CD4-positive, alpha-beta T cell treated with Interleukin-2 at 100 ng/mL for 4 hours (primary cell): ENCODE data around the gene TMEM231.
A peak's percentile ranks its signal among the peaks of the same experiment; 100 is the strongest.
"Not testable (repeated sequence)": the region's sequence is repeated elsewhere in the genome, so short reads cannot be mapped to it uniquely, and the experiment has no call there.

Experiments used
- DNase-seq: peaks from one replicate; pipeline ENCODE4 v3.0.0-alpha.2; 2020; ENCODE audit warnings: low spot score

TMEM231 gene, protein sequence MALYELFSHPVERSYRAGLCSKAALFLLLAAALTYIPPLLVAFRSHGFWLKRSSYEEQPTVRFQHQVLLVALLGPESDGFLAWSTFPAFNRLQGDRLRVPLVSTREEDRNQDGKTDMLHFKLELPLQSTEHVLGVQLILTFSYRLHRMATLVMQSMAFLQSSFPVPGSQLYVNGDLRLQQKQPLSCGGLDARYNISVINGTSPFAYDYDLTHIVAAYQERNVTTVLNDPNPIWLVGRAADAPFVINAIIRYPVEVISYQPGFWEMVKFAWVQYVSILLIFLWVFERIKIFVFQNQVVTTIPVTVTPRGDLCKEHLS

DNA sequence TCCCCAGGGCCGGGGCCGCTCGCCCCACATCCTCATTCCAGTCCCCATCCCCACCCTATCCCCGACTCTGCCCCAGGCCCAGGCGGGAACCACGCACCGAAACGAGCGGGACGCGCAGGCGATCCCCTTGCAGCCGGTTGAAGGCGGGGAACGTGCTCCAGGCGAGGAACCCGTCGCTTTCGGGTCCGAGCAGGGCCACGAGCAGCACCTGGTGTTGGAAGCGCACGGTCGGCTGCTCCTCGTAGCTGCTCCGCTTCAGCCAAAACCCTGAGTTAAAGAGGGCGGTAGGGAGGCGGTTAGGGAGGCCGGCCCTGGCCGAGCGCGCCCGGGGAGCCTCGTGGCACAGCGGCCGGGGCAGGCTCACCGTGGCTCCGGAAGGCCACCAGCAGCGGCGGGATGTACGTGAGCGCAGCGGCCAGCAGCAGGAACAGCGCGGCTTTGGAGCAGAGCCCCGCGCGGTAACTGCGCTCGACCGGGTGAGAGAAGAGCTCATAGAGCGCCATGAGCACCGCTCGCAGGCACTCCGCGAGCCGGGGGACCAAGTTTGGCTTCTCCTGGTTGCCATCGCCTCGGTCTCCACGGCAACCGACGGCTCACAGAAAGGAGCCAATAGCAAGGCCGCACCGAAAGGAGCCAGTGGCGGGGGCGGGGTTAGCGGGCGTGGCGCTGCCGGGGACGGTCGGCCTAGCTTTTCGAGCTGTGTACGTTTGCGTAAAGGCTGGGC lies at the start of gene TMEM231:
Gene TMEM231, minus strand, starts transcription at position 546 of the 724 bp plus-strand sequence. Its CDS starts 43 bp downstream, at position 503.
- DNase-seq: peak; percentile 97

DNA sequence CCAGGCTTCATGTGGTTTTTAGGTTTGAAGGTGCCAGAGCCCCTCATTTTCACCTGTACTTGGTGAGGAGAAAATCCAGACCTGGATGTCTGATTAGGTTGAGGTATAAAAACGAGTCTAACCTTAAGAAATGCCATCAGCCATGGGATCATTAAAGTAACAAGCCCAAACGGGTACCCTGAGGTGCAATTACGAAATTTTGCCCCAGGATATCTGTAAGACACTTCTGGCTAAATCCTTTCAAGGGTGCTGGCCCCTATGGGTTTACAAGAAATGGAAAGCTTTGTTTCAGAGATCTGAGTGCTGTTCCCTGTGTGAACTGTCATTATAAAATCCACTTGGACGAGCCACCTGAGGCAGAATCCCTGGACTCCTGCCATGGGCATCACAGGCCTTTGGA lies 47.2 kb upstream of the TMEM231 start:
- no peak for DNase-seq

DNA sequence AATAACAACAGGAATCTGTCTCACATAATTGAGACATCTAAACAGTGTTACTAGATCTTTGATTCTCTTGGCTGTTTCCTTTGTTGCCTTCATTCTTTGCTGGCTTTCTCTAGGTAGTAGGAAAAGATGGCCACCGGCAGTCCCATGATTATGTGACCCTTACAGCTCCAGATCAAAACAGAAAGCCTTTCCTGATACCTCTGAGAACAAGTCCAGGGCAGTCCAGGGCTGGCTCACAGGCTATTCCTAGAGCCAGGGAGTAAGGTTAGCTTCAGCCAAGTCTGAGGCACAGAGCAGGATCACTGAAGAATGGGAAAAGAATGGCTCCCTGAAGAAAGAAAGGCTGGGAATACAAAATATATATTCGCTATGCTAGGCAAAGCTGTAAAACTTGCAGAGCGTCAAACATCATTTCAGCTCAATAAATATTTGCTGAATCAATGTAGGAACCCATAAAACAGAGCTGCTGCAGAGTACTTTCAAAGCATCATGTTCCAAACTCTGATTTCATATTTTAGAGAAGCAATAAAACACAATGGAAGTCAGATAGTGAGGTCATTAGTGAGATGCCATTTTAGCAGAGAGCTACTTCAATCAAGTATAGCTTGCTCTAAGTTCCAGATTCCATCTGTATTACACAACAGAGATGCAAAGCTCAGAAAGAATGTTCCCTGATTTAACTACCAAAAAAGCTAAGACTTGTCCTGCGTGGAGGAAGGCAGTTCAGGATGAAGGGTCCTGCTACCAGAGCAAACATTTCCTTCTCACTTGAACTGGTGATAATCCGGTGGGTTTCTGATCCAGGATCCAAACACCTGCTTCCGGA lies 43.6 kb upstream of the TMEM231 start:
- no peak for DNase-seq

DNA sequence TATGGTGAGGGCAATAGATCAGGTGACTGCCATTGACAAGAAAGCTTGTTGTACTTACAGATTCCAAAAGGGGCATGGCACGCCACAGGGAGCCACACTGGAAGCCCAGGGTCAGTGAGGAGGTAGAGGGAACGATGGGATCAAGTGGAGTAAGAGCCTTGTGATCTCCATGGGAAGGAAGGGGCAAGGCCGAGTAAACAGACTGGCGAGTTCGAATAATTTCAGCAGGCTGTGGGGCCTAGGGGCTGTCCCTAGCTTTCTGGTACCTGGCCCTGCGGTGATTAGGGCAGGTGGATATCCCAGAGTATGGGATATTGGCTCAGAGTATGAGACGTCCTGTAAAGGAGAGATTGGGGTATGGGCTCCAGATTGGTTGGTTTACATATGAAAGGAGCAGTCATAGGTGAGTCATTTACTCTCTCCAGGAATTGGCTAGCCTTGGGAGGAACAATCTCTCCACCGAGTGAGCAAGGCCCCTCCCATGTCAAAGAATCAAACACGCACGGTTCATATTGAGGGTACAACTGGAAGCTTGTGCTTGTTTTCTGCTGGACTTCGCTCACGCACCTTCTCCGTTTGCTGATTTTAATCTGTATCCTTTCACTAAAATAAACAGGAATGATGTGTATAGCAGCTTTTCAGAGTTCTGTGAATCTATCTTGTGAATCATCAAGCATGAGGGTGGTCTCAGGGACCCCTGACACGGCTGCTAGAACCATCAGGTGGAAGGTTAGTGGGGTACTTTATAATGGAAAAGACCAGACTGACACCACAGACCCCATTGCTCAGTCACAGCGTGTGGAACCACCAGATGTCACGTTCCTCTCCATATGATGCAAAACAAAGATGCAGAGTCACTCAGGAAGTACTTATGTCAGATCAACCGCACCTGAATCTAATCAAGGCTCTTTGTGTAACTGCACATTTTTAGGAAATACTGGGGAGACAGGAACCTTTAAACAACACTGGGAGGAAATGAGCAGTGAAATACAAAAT lies 38.1 kb upstream of the TMEM231 start:
- DNase-seq: no peak

DNA sequence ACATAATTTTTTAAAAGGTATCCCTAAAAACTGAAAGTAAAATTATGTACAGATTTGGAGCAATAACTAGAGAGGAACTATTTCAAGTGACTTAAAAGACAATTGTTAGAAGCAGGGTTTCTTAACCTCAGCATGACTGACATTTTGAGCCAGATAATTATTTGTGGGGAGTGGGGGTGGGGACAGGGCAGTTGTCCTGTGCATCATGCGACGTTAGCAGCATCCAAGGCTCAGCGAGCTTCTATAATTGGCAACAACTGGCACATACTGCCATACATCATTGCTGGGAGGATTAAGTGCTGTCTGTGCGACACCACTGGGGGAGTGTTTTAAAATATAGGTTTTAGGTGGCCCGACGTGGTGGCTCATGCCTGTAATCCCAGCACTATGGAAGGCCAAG lies 37.3 kb upstream of the TMEM231 start:
- no peak for DNase-seq

DNA sequence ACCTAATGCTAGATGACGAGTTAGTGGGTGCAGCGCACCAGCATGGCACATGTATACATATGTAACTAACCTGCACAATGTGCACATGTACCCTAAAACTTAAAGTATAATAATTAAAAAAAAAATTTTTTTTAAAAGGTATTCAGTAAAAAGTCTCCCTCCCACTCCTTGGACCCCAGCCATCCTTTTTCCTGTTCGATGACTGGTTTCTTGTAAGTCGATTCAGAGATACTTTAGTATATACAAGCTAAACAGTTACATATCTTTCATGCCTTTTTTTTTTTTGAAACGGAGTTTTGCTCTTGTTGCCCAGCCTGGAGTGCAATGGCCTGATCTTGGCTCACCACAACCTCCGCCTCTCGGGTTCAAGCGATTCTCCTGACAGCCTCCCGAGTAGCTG lies 35.9 kb upstream of the TMEM231 start:
- DNase-seq: not testable (repeated sequence)

DNA sequence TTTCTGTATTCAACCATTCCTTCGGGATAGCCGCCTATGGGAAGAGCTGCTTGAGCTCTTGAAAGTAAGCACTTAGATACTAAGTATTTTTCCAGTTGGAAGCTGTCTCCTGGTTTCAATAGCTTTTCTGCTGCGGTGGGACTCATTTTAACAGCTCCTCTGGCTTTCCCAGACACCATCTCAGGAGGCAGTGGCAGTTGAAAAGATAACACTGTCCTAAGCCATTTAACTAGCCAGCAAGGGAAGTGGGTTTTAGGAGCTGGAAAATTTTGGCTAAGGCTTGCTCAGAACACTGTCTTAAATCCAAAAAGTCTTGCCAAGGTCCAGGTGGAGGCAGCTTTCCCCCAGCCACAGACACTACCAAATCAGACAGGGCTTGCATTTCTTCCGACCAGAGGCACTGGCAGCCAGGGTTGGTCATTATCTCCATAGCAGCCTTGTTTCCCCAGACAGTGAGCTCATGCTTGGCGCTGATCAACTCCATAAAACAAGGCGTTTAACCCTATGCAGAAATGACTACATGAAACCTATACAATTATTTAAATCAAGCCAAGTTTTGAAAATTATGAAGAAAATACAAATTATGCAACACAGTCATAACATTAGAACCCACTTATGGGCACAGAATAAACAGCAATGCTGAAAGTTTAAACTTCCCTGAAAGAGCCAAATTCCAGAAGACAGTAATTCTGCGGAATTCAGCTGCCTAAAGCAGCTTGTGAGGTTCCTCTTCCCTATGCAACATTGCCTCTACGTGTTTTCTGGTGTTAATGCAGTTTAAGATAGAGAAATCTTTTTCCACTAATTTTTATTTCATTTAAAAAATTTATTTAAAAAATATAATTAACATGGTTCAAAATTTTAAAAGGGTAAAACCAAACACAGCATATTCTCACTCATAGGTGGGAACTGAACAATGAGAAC lies 35.1 kb upstream of the TMEM231 start:
- DNase-seq: no peak

DNA sequence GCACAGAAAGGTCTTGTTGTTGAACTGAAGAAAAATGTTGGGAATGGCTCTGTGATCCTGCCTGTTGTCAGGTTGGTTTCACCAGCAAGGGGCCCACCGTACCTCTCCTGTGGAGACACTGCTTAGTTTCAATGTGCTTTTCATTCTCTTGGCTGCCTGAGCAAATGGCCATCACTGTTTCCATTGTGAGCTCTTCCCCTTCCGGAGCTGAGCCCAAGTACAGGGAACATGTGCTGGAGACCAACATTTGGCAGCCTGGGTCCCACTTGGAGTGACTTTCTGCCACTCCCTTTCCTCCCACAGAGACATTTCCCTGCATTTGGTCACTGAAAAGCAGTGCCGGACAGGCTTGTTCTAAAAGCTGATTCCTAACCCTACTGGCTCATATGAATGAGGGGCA lies 33.3 kb upstream of the TMEM231 start:
- no peak for DNase-seq

DNA sequence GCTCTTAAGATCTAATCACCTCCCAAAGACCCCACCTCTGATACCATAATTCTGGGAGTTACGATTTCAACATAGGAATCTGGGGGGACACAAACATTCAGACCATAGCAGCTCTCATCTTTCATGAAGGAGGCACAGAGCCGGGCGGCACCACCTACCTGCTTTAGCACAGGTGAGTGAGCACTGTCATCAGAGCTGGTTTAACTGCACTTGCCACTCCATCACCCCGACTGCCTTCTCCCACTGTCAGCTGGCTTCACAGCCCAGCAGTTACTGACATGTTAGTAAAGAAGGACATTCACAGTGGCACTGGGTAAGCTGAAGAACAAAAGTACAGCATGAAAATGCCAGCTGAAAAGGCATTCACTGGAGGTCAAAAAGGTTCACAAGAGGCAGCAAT lies 32.7 kb upstream of the TMEM231 start:
- DNase-seq: no peak

DNA sequence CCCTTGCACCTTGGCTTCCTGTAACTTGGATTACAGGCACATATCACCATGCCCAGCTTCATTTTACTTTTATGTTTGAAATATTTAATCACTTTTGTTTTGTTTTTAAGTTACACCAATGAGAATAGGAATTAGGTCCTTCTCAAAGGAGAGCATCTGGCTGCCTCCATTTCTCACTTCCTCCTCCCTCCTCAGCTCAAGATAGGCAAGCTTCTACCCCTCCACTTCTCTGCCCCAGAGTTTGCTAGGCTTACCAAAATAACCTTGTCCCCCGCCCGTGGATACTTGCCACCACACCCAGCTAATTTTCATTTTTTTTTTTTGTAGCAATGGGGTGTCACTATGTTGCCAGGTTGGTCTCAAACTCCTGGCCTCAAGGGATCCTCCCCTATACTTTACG lies 28.1 kb upstream of the TMEM231 start:
- no peak for DNase-seq

DNA sequence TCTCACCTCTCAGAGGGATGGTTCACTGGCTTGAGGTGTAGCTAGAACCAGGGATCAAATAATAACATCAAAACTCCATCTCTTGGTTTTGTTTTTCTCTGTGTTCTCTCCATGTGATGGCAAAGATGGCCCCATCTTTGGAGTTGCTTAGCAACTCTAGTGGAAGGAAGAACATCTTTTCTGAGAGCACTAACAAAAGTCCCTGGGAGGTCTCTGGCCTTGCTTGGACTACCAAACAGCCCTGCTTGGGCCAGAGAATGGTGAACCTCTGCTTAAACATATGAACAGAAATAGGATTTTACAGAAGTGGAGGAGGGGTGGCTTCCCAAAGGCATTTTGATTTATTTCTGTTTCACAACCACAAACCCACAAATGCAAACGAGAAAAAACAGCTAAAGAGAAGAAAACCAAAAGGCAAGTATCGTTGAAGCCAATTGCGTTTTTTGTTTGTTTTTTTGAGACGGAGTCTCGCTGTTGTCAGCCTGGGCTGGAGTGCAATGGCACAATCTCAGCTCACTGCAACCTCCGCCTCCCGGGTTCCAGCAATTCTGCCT lies 23.3 kb upstream of the TMEM231 start:
- no peak for DNase-seq

DNA sequence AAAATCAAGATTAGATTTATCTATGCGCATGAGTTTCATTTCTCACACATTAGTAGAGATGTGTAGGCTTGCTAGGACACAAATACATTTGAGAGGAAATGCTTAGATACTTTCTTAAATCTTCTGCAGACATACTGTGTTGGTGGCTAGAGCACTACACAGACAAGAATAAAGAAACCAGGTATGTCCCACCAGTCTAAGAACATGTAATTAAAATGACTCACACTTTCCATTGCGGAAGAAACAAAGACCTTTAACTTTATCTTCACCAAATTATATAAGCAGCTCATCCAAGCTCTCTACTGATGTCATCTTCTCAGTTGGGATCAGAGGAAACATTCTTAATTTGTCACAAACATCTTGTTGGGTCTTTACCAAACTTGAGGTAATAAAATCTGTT lies 22.7 kb upstream of the TMEM231 start:
- no peak for DNase-seq

DNA sequence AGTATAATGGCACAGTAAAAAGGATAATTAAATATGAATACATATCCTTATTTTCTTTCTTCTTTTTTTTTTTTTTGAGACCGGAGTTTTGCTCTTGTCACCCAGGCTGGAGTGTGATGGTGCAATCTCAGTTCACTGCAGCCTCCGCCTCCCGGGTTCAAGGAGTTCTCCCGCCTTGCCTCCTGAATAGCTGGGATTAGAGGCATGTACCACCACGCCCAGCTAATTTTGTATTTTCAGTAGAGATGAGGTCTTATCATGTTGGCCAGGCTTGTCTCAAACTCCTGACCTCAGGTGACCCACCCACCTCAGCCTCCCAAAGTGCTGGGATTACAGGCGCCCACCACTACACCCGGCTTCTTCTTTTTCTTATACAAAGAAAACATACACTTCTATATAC lies 22.2 kb upstream of the TMEM231 start:
- no peak for DNase-seq

DNA sequence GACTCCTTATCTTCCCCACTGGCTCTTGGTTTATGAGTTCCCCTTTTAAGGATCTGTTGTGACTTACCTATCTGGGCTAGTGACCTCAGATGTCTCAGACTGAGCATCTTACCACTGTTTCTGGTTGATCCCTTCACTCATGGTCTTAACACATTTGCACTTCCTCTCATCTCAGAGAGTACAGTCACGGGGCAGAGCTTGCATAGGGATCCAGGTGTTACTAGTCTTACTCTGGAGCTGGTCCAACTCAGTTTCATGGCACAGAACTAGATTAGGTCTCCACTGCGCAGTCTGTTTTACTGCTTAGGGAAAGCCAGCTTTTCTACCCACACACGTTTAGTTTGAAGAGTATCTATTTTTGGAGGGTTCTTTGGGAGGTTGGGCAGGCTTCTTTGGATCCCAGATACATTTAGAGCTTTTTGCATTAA lies 20.3 kb upstream of the TMEM231 start:
- no peak for DNase-seq

DNA sequence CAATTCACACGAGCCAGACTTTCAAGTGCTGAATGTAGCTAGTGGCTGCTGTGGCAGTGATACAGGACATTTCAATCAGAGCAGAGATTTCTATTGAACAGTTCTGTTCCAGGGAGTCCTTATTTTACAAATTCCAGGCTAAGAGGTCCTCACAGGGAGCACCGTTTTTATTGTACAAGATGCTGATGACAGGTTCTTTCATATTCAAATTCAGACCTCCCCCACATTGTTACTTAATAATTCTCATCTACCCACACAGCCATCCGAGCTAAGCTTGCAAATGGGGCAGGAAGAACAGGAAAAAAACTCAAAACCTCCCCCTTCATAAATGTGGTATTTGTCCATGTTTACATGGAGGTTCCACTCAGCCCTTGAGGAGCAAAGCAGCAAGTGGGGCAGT lies 19.9 kb upstream of the TMEM231 start:
- no peak for DNase-seq

DNA sequence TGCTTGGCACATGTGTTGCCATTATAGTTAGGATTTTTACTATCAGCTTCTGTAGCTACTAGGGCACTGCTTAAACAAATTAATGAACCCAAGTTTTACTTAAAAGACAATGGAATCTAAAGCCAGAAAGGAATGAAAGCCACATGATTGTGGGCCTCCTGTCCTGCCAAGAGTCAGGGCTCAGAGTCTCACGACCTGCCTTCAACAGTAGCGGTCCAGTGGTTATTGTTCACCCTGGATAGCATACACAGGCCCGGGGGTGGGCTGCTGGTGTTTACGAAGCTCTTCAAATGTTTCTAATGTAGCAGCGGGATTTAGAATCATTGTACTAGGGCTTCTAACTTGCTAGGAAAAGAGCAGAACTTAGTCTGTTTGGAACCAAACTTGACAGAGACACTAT lies 17.9 kb upstream of the TMEM231 start:
- no peak for DNase-seq

DNA sequence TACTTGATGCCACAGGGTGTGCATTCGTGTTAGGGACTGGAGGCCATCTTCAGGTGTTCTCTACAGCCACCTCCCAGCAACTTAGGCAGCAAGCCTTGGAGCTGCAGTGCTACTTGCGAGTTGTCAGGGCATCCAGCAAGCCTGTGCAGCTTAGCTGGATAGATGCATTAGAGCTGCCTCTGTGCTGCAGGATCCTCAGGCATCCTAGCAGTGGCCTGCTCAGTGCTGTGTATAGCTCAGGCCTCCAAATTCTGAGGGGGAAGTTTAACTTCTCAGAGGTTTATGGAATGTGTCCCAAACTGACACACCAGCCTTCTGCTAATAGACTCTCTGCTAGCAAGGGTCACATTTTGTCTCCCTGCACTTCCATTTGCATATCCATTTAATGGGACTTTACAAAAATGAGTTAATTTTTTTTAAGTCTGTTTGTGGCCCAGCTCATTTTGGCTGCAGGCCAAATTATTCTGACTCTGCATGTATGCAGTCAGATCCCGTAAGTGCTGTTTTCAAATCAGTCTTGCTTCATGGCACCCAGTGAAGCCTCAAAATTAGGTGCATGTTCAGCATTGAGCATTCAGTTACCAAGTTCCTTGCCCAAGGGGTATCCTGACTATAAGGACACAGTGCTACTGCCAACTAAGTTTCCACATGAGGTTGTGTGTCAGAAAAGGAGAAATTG lies 17.0 kb upstream of the TMEM231 start:
- DNase-seq: no peak

DNA sequence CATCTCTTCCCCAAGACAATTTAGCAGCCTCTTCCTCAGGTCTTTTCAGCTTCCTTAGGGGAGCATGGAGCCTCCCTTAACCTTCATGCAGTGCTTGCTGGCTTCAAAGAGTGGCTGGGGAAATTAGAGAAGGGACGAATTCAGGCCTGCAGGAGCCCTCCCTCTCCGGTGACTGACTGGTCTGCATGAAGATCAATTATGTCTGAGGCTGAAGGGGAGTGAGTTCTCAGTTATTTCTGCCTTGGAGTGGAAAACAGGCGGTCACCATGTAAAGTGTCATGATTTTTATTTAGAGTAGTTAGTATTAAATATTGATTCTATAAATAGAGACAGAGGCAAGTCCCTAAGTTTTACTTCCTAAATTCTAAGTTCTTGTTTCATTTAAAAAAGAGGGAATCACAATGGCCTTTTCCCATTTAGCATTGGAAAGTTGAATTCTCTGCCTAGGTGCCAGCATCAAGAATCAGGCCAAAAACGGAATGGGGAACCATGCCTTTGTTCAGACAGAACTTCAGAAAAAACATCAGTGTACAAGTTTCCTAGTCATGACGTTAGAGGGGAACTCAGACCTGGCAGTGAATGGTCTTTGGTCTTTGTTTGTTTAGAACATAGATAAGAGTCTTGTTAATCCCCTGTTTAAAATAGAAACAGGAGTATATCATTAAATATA lies 14.5 kb upstream of the TMEM231 start:
- no peak for DNase-seq

DNA sequence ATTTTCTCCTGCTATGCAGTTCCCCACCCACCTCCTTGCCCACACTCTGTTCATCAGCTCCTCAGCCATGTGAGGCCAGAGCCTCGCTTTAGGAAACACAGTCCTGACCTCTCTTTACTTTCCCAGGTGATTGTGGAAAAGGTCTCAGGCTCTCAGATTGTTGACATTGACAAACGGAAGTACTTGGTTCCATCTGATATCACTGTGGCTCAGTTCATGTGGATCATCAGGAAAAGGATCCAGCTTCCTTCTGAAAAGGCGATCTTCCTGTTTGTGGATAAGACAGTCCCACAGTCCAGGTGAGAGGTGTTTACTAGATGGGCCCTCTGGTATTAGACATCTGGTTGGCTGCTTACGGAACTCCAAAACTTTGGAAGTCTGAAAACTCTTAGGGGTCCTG lies 11.9 kb upstream of the TMEM231 start:
- DNase-seq: no peak
